GM12878 (cell line): ENCODE measurements around the gene GOLGA6A. TPM values are rescaled to one million over a fixed set of nuclear protein-coding genes. Genes with fewer than 3 reads are reported as not detected.

Experiments used
- ATAC-seq: fragments of 200-7000 bp; cut with Tn5 transposase; 3 replicates; pipeline ENCODE4 v1.9.1; 2020; ENCODE audit warnings: mild to moderate bottlenecking, moderate library complexity
- BruUV-seq: library from RNA; stranded (reverse); fragments of 400-500 nt; replicated peaks from 2 replicates; lab custom pipeline; 2021; lab: Mats Ljungman, UMichigan
- CTCF ChIA-PET: fragments of 300-600 bp; sonication (Branson Sonifier 250); formaldehyde crosslinking; extraction: SDS; loops from one replicate; lab custom pipeline; 2021; ENCODE audit warnings: inconsistent platforms; lab: Yijun Ruan, JAX
- POLR2A ChIA-PET: fragments of 350-600 bp; formaldehyde crosslinking; extraction: SDS; loops from one replicate; lab custom pipeline; 2021; ENCODE audit warnings: inconsistent platforms; lab: Charles Lee
- RAD21 ChIA-PET: fragments of 300-600 bp; sonication (Branson Sonifier 250); formaldehyde crosslinking; loops from one replicate; lab custom pipeline; 2023; ENCODE audit warnings: antibody characterized with exemption; ENCODE audit not compliant: unreplicated experiment; lab: Charles Lee
- SMC1A ChIA-PET: fragments of 300-600 bp; sonication (Branson Sonifier 250); formaldehyde crosslinking; loops from one replicate; lab custom pipeline; 2023; ENCODE audit not compliant: unreplicated experiment, uncharacterized antibody; lab: Charles Lee
- DNase-seq: peaks from one replicate; pipeline ENCODE4 v3.0.0-alpha.2; 2011; ENCODE audit warnings: low read depth, low spot score
- FAIRE-seq: peaks from 3 replicates; lab custom pipeline; 2011; peaks lifted over from hg19 to GRCh38; lab: Jason Lieb, UNC
- H2AFZ ChIP-seq: 2 replicates; pipeline ENCODE4 v1.6.0; 2011; ENCODE audit warnings: low read depth, low read length, control low read depth; ENCODE audit not compliant: control insufficient read depth
- H3K27ac ChIP-seq: 2 replicates; pipeline ENCODE4 v1.5.1; 2011; ENCODE audit warnings: control low read depth; ENCODE audit not compliant: control insufficient read depth, insufficient read depth
- H3K27me3 ChIP-seq, 2 experiments: replicated peaks in 1 of 2; 2 replicates each; pipeline versions ENCODE4 v1.6.0 to v1.6.1; 2011; ENCODE audit warnings: low read length in 1 of 2; ENCODE audit not compliant: control insufficient read depth in 2 of 2, insufficient read depth in 2 of 2
- H3K36me3 ChIP-seq, 2 experiments: 2 replicates each; pipeline ENCODE4 v1.5.1; 2011; ENCODE audit warnings: low read length in 1 of 2; ENCODE audit not compliant: control insufficient read depth in 2 of 2, insufficient read depth in 2 of 2
- H3K4me1 ChIP-seq: 2 replicates; pipeline ENCODE4 v1.6.1; 2011; ENCODE audit warnings: mild to moderate bottlenecking, low read length, moderate library complexity, mixed read lengths; ENCODE audit not compliant: control insufficient read depth, insufficient read depth
- H3K4me2 ChIP-seq: 2 replicates; pipeline ENCODE4 v1.6.0; 2011; ENCODE audit warnings: control low read depth; ENCODE audit not compliant: control insufficient read depth, insufficient read depth
- H3K4me3 ChIP-seq: fragments of 200-600 bp; sonication (generic); 2 replicates; pipeline ENCODE4 v1.5.1; 2016
- H3K79me2 ChIP-seq: 2 replicates; pipeline ENCODE4 v1.6.0; 2011; ENCODE audit warnings: low read length; ENCODE audit not compliant: control insufficient read depth, insufficient read depth
- H3K9ac ChIP-seq: 2 replicates; pipeline ENCODE4 v1.8.0; 2011; ENCODE audit warnings: low read length, control low read depth, mixed read lengths; ENCODE audit not compliant: control insufficient read depth, insufficient read depth
- H3K9me3 ChIP-seq: replicated peaks from 3 replicates; pipeline ENCODE4 v1.5.1; 2011; ENCODE audit warnings: mild to moderate bottlenecking, low read length; ENCODE audit not compliant: control insufficient read depth, insufficient read depth
- H4K20me1 ChIP-seq: 2 replicates; pipeline ENCODE4 v1.6.0; 2011; ENCODE audit not compliant: control insufficient read depth, insufficient read depth
- EP300 ChIP-seq, 2 experiments: fragments of 150-350 bp in 1 of 2; IDR thresholded peaks; 2 replicates each; pipeline ENCODE4 v1.6.1; 2011 to 2012; ENCODE audit warnings: low read depth in 2 of 2, low read length in 2 of 2, borderline replicate concordance in 1 of 2, improper control_type of control experiment in 1 of 2, inconsistent platforms in 1 of 2; ENCODE audit not compliant: control insufficient read depth in 1 of 2
- ESRRA ChIP-seq: IDR thresholded peaks from 2 replicates; pipeline ENCODE4 v1.6.1; 2012; ENCODE audit warnings: mild to moderate bottlenecking, low read length, improper control_type of control experiment
- RBBP5 ChIP-seq: fragments of 200-600 bp; sonication (generic); conservative IDR thresholded peaks from 2 replicates; pipeline ENCODE4 v1.6.1; 2016
- WGBS: methylation state at CpG from one replicate; pipeline ENCODE4 v1.1.6; 2016; ENCODE audit warnings: low lambda C conversion rate; ENCODE audit not compliant: insufficient replicate concordance, insufficient coverage; ENCODE audit errors: missing lambda C conversion rate; 5-methylcytosine and 5-hydroxymethylcytosine counted together
- in situ Hi-C: fragments of 300-500 bp; cut with MboI; formaldehyde crosslinking; loops from 9 replicates; pipeline ENCODE4 v1.14.3; 2018; ENCODE audit warnings: mixed read lengths
- intact Hi-C: fragments of 100-400 bp; cut with micrococcal nuclease; formaldehyde crosslinking; loops from one replicate; pipeline ENCODE4 v1.14.2; 2022; ENCODE audit not compliant: unreplicated experiment
- polyA plus RNA-seq, 11 experiments: library from polyadenylated mRNA; depleted of rRNA in 4 of 11; unstranded in 6 of 11; stranded (reverse) in 5 of 11; fragments of >200 nt; fragmentation: Nextera tagmentation in 4 of 11; fragmentation: Illumina TruSeq in 1 of 11; extraction: Ambion mirVana in 4 of 11; extraction: Trizol in 1 of 11; gene quantifications; 1 replicate in 1 of 11; 2 replicates in 10 of 11; pipeline versions ENCODE4 v1.2.1 to v1.2.3, GENCODE V29; 2011 to 2016; ENCODE audit warnings: inconsistent platforms in 2 of 11, missing spikeins in 2 of 11, low read depth in 1 of 11
- total RNA-seq, 4 experiments: library from RNA; depleted of rRNA in 3 of 4; stranded (reverse); fragments of >200 nt in 3 of 4; fragmentation: Illumina TruSeq in 1 of 4; extraction: Trizol in 1 of 4; gene quantifications; 2 replicates each; pipeline versions ENCODE4 v1.2.1 to v1.2.3, GENCODE V29; 2013 to 2021
- TF ChIP-seq, protein P1 (sequence below): fragments of 450-650 bp; IDR thresholded peaks from 2 replicates; pipeline ENCODE4 v1.6.1; 2017; ENCODE audit warnings: borderline replicate concordance

GOLGA6A gene
- total and polyA plus RNA-seq, 10 of the 15 experiments (the other 5 are each of a cell fraction or from before 2014, with no cell fraction given): not detected

- in situ Hi-C loops: no loop called here
Measured at GRCh38 chr15:74050556-74051234, 31.7 kb downstream of the GOLGA6A start.

More at GRCh38 chr15:74050556-74051234, 31.7 kb downstream of the GOLGA6A start:
- Histone ChIP-seq H3K4me1 (0 out of 2 replicates have a peak, but pooled peaks cover 2% of the 10 kb centered on the region), H3K9ac (no peak overlapping the region), H3K4me2 (no peak overlapping the region), H3K79me2 (no peaks in the 10 kb centered on the region), H4K20me1 (no peaks in the 10 kb centered on the region; the same call in 1 of the 2 replicates), H3K9me3 (no peaks in the 10 kb centered on the region), H3K36me3 (no peaks in the 10 kb centered on the region), H3K27ac (no peak overlapping the region), H3K4me3 (no peak overlapping the region), H2AFZ (no peak overlapping the region), H3K27me3 (0 out of 4 replicates have a peak, but pooled peaks cover 0 to 2% of the 10 kb centered on the region in 2 experiments)
- ChIA-PET RAD21 (interaction anchor here (0.6 to 1.0 kb wide), 2 partner anchors 78 to 257 kb away, joined by 3 to 6 read pairs; no protein-coding TSS in a partner anchor), SMC1A (no interaction called here), CTCF (interaction anchor here (1.4 to 4.5 kb wide), 3 partner anchors 63 to 260 kb away, joined by 3 to 61 read pairs (median 9); no protein-coding TSS in a partner anchor), POLR2A (no interaction called here)
- TF ChIP-seq ESRRA (no peak), EP300 (IDR thresholded peaks at IDR 0.05; ENCODE audit: borderline replicate concordance in 1 of 2, control insufficient read depth in 1 of 2, low read depth in 2 of 2, low read length in 2 of 2) (no peak), RBBP5 (no peak)
- TF ChIP-seq, protein P1, sequence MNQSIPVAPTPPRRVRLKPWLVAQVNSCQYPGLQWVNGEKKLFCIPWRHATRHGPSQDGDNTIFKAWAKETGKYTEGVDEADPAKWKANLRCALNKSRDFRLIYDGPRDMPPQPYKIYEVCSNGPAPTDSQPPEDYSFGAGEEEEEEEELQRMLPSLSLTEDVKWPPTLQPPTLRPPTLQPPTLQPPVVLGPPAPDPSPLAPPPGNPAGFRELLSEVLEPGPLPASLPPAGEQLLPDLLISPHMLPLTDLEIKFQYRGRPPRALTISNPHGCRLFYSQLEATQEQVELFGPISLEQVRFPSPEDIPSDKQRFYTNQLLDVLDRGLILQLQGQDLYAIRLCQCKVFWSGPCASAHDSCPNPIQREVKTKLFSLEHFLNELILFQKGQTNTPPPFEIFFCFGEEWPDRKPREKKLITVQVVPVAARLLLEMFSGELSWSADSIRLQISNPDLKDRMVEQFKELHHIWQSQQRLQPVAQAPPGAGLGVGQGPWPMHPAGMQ: no peak
- no TSS peak for BruUV-seq
- FAIRE-seq: no peak
- WGBS: 61% methylated on average over 8 of the region's 8 CpGs
- ATAC-seq: no peak
- intact Hi-C loops: loop anchor here (5.0 kb wide), 2 partner anchors 78 to 257 kb away; no protein-coding TSS in a partner anchor
- no peak for DNase-seq
